ENCODE results near the gene TRUB1. TPM values are rescaled to one million over a fixed set of nuclear protein-coding genes. Genes with fewer than 3 reads are reported as not detected.

The TRUB1 gene
- polyA plus RNA-seq, 1 donor: 18.9 TPM

DNA sequence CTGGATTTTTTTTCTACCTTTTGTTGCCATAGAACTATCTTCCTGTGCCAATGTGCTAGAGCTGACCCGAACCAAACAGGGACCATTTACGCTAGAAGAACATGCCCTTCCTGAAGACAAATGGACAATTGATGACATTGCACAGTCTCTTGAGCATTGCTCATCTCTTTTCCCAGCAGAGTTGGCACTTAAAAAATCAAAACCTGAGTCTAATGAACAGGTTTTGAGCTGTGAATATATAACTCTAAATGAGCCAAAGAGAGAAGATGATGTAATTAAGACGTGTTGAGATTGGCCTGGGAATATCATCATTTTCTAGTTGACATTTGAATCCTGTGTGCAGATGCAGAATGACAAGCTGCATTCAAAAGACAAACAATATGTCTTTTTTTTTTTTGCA is 37.1 kb downstream of the TRUB1 start:
- DNase-seq (ENCODE audit: low read depth): no peak

DNA sequence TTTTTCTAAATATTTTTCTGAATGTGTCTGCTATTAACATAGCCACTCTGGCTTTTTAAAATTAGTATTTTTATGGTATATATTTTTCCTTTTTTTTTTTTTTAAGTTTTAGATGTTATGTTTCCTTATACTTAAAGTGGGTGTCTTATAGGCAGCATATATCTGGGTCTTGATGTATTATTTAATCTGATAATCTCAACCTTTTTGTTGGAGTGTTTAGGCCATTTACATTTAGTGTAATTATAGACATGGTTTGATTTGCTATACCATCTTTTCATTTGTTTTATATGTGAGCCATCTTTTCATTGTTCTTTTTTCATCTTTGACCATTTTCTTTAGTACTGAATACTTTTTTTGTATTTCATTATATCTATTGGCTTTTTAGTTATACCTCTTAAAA is 45.0 kb downstream of the TRUB1 start:
- DNase-seq (ENCODE audit: low read depth): no peak

DNA sequence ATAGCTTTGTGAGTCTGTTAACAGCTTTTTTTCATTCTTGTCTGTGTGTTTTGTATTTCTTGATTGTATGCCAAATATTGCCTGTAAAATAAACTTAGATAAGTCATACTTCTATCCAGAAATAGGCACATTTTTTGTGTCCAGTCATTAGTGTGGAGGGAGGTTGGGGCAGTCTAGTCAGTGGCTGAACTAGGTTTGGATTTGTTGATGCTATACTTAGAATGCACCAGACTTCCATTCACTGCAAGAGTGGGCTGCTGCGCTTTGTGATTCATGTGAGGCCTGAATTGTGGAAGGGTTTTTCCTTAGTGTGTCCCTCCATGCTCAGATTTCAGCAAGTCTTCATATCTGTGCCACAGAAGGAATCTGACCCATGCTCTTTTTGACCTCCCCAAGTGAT is 50.0 kb downstream of the TRUB1 start:
- DNase-seq (ENCODE audit: low read depth): no peak

- no peak for DNase-seq (ENCODE audit: low read depth)
Measured at GRCh38 chr10:114990586-114990985, 52.6 kb downstream of the TRUB1 start.

DNA sequence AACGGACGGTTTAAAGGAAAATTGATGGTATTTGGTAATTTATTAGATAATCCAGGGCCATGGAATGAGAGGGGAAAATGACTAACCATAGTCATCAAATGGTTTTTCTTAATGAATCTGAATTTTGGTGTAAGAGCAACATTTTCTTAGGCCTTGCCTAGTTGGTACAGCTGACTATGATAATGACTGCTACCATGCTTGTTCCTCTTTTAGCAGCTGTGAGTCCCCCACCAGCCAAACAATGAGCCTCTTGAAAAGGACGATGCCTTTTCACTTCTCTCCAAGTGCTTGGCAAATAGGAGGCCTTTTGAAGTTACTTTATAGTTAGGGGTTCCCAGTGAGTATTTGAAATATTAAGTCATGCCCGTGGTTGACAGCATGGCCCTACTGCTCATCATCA is 53.0 kb downstream of the TRUB1 start:
- no peak for DNase-seq (ENCODE audit: low read depth)

DNA sequence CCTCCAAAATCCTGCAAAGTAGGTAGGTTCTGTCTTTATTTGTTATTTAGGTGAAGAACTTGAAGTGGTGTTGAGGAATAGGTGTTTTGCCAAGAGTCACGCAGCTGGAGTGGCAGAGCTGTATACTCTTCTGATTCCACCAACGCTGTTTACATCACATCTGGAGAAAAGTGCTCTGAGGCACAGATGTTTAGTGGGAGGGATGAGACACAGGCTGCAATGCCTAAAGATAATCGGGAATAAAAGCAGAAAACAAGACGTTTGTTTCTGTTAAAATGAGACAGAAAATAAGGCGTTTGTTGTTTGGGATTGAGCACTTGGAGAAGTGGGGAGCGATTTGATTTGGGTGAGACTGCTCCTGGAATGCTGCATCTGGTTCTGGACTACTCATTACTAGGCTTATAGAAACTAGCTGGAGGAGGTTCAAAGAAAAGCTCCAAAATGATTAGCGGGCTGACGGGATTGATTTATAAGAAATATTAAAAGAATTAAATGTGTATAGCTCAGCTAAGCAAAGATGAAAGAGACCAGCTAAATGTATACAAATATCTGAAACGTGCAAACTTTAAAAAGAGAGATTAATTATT is 54.3 kb downstream of the TRUB1 start:
- DNase-seq (ENCODE audit: low read depth): no peak

DNA sequence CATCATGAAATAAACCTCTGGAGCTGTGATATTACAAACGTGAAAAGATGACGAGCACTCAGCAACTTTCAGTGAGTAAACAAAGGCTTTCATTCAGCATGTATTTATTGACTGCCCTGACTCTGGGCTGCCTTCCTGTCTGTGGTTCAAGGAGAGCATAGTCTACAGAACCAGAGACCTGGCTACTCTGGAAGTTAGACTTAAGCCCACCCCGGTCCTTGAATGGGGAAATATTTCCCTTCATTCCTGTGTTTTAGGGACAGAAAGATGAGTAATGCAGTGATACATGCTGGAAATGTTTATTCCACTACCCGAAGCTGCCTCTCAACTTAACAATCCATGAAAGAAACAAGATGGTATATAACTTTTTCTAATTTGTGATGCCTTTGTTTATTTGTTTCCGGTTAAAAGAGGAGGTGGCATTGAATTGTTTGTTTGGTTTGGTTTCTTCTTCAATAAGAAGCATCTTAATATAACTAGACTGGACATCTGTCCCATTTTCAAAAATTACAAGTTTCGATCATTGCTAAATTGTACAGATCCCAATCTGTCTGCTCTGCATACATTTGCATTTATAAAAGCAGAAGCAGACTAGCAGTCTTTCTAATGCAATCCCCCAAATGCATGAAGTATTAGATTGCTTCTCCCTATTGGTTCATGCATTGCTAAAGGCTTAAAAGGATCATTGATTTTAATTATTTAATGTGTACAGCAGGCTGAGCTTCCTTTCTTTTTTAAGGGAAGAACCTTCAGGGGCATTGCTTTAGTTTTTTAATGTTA is 57.7 kb downstream of the TRUB1 start:
- DNase-seq (ENCODE audit: low read depth): no peak

- DNase-seq (ENCODE audit: low read depth): no peak
Measured at GRCh38 chr10:114996542-114996941, 58.5 kb downstream of the TRUB1 start.

DNA sequence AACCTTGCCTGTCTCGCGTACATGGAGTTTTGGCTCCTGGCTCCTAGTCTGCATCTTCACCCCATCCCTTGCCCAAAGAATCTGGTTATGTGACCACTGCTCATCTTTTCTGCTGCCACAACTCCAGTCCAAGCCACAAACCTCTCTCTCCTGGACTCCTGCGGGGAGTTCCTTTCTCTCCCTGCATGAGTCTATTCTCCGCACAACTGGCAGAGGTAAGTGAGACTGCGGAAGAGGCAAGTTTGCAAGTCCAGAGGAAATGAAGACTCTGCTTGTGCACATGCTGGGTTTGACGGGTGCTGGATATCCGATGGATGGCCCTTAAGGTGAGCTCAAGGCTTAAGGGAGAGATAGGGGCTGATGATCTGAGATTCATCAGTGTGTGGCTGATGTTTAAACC is 61.0 kb downstream of the TRUB1 start:
- no peak for DNase-seq (ENCODE audit: low read depth)

DNA sequence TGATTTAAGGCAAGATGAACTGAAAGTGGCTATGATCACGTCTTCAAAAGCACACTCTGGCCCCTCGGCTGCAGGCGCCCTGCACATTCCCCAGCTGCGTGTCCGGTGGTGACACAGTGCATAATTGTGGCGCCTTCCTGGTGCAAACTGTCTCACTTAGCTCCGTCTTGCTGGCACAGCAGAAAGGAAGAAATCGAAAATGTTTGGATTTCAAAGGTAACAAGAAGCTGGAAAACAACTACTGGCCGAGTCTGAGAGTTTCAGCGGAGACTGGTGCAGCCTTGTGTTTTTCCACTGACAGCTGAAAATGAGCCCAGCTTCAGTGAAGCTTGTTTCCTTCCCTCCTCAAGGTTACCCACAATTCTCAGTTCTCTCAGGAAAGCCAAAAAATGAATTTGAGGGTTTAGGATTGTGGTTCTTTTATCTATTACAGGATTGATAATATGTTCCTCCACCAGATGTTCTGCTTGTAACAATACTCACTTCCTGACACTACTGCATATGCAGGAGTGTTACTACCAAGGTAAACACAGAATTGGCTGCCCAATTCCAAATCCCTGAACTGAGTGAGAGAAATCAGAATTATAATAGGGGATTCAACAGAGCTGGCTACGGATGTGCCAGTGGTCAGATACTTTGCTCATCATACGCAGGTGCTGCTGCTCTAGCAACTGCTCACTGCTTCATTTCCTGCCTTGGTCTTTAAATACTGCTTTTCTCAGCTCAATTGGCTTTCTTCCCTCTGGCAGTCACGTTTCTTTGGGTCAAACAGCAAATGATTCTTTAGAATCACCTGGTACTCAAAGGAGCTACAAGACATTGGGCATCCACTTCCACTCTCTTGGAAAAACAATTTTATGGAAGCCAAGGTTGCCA is 63.7 kb downstream of the TRUB1 start:
- no peak for DNase-seq (ENCODE audit: low read depth)

DNA sequence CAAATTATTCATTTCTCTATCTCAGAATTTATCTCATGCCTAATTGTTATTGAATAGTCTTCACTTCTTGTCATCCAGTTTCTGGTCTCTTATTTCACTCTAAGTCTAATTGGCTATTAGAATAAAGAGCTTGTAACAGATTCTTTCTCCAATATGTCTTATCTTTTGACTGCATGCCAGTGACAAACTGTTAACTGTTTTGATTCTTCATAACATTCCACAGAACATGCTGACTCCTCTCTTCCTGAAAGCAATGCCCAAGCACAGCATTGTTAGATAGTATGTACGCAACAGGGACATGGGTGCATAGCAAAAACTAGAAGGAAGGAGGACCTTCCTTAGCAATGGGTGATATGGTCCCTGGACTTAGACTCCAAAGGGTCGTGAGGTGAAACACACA is 65.4 kb downstream of the TRUB1 start:
- no peak for DNase-seq (ENCODE audit: low read depth)

GRCh38 chr10:115004236-115004862 is 66.4 kb downstream of the TRUB1 start:
- DNase-seq (ENCODE audit: low read depth): no peak

GRCh38 chr10:115005771-115006170 is 67.8 kb downstream of the TRUB1 start:
- DNase-seq (ENCODE audit: low read depth): no peak

GRCh38 chr10:115018185-115018931 is 80.4 kb downstream of the TRUB1 start:
- DNase-seq (ENCODE audit: low read depth): no peak

DNA sequence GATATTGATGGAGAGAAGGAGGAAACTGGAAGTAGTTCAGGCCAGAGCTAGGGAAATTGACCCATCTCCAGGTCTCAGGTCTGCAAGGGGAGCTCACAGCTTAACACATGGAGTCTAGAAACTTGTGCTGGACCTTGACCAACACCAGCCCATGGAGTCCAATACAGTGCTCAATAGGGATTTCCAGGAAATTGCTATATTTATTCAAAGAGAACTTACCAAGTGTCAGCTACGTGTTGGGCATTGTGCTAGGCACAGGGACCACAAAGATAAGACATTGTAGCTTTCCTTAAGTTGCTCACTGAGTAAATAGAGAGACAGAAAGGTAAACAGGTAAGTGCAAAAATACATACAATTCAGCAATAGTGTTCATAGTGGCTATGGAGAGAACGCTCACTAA is 82.5 kb downstream of the TRUB1 start:
- no peak for DNase-seq (ENCODE audit: low read depth)

GRCh38 chr10:115022733-115023132 is 84.7 kb downstream of the TRUB1 start:
- no peak for DNase-seq (ENCODE audit: low read depth)

DNA sequence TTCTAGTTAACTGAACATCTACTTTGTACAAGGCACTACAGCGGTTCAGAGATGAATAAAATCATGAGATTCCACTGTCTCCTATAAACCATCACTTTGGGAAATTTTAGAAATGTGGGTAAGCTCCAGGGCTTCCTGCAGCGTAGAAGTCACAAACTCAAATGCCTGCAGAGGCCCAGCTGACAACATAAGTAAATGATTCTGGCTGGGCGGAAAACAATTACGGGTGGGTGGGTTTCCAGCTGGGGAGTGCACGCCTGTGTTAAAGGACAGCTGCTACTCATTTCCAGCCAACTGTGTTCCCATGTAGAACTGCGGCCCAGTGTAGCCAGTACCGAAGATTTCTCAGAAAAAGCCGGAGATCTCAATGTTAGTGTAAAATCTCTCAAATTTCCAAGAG is 85.7 kb downstream of the TRUB1 start:
- DNase-seq (ENCODE audit: low read depth): no peak

DNA sequence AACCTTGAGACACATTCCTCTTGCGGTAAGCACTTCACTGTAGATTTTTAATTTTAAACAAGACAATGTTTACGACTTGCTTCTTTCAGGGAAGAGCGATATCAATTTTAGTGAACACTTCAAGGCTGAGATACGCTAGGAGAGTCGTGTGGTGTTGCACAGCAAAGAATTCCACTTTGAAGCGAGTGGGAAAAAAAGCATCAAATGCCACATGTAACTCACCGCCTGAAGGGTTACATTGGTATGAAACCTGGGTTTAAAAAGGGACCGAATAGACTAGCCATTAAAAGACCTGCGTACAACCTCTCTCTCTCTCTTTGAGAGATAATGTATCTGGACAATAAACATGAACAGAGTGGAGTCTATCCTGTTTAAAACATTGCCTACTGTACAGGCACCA is 86.4 kb downstream of the TRUB1 start:
- no peak for DNase-seq (ENCODE audit: low read depth)

GRCh38 chr10:115026056-115026745 is 88.2 kb downstream of the TRUB1 start:
- DNase-seq (ENCODE audit: low read depth): no peak

DNA sequence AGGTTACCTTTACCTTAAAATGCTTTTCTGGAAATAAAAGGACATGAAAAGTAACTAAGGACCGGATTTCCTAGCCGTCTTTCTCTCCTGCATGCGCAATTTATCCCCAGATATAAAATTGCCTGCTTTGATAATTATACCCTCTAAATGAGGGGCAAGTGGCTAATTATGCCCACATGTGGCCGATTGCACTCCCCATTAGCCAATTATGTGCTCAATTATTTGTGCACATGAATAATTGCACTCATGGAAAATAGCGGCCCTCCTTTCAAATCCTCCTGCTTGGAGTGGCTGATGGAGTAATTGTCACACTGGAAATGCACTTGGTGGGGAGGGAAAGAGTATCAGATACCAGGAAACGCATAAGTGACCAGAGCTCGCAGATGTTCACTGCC is 88.7 kb downstream of the TRUB1 start:
- DNase-seq (ENCODE audit: low read depth): no peak
